Aorta (tissue), 5 donors: ENCODE measurements around the gene PTPRN2. TPM values are rescaled to one million over a fixed set of nuclear protein-coding genes. Genes with fewer than 3 reads are reported as not detected.
"Not testable (repeated sequence)": the region's sequence is repeated elsewhere in the genome, so short reads cannot be mapped to it uniquely, and the experiment has no call there.

ENCODE experiments used
- ATAC-seq: fragments of 200-7000 bp; cut with Tn5 transposase; one replicate; pipeline ENCODE4 v1.9.1; 2022; ENCODE audit warnings: moderate library complexity; ENCODE audit not compliant: low FRiP score
- DNase-seq, 2 donors: peaks; one replicate each; pipeline ENCODE4 v3.0.0-alpha.2; 2020
- H3K27ac ChIP-seq, 2 donors: one replicate each; pipeline ENCODE4 v1.5.1; 2013; ENCODE audit warnings: low read length in 2 of 2, mild to moderate bottlenecking in 2 of 2, moderate library complexity in 2 of 2, control low read depth in 1 of 2, inconsistent platforms in 1 of 2, low read depth in 1 of 2
- H3K27me3 ChIP-seq, 2 donors: one replicate each; pipeline ENCODE4 v1.6.1; 2013; ENCODE audit warnings: control low read depth in 1 of 2, low read length in 1 of 2, mild to moderate bottlenecking in 1 of 2, moderate library complexity in 1 of 2; ENCODE audit not compliant: insufficient read depth in 2 of 2, control insufficient read depth in 1 of 2
- H3K36me3 ChIP-seq, 2 donors: one replicate each; pipeline ENCODE4 v1.6.1; 2013; ENCODE audit warnings: control low read depth in 1 of 2, low read length in 1 of 2, mild to moderate bottlenecking in 1 of 2; ENCODE audit not compliant: insufficient read depth in 2 of 2, control insufficient read depth in 1 of 2
- H3K4me1 ChIP-seq, 2 donors: one replicate each; pipeline ENCODE4 v1.6.1; 2013; ENCODE audit warnings: low read length in 2 of 2, control low read depth in 1 of 2, mild to moderate bottlenecking in 1 of 2, moderate library complexity in 1 of 2; ENCODE audit not compliant: insufficient read depth in 2 of 2, control insufficient read depth in 1 of 2
- H3K4me3 ChIP-seq, 2 donors: one replicate each; pipeline ENCODE4 v1.5.1; 2013; ENCODE audit warnings: low read length in 2 of 2, control low read depth in 1 of 2, mild to moderate bottlenecking in 1 of 2
- H3K9me3 ChIP-seq: one replicate; pipeline ENCODE4 v1.6.1; 2013; ENCODE audit warnings: mild to moderate bottlenecking, low read length; ENCODE audit not compliant: control insufficient read depth
- WGBS, 2 donors: extraction: QIAGEN DNeasy Blood & Tissue Kit; methylation state at CpG; one replicate each; pipeline ENCODE4 v1.1.7; 2013; 5-methylcytosine and 5-hydroxymethylcytosine counted together
- intact Hi-C, 2 donors: fragments of 100-400 bp; cut with DNase I; formaldehyde crosslinking; loops; one replicate each; pipeline versions ENCODE4 v1.14.2 to v1.15.0; 2022
- polyA plus RNA-seq, 2 donors: library from polyadenylated mRNA; stranded (reverse); fragments of 200-250 nt; gene quantifications; one replicate each; pipeline ENCODE4 v1.2.3, GENCODE V29; 2013
- total RNA-seq, 2 donors: library from RNA; stranded (reverse); fragmentation: NEBNext Ultra II Directional; extraction: Animal tissue kit (Norgen Biotek cat#: 25700); gene quantifications; one replicate each; pipeline ENCODE4 v1.2.1, GENCODE V29; 2021
- donor health status: healthy with polysubstance abuse.
- donor health status: Bipolar disorder and iron deficiency.
- donor health status: DM: no; HTN: no; CAD: no.
- donor health status: DM: no; HTN: no; CAD: no.
- donor health status: DM: yes; HTN: yes; CAD: no.

Gene PTPRN2
- total and polyA plus RNA-seq, 4 donors = 0.67 to 3.3 (median 1.4) TPM

DNA sequence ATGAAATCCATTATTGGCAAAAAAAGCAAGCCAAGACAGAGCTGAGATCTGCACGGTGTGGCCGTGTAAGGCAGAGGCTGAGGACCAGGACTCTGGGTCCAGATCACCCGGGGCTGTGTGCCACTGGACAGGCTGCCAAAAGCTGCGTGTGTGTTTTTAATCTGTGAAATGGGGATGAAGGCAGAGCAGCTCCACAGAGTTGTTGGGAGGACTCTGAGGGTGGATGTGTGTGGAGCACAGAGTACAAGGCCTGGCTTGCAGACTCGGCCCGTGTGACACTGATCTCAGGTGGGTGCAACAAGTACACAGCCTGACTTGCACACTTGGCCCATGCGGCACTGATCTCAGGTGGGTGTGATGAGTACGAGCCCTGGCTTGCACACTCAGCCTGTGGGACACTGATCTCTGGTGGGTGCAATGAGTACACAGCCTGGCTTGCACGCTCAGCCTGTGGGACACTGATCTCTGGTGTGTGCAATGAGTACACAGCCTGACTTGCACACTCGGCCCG is 921.0 kb downstream of the PTPRN2 start:
- Histone ChIP-seq H3K4me1 (no peaks in the 10 kb centered on the region), H3K9me3 (peaks cover 3% of the 10 kb centered on the region), H3K27me3 (no peaks in the 10 kb centered on the region), H3K4me3 (no peak overlapping the region), H3K36me3 (no peaks in the 10 kb centered on the region), H3K27ac (no peak overlapping the region)
- intact Hi-C loops = no loop called here
- DNase-seq = no peak
- ATAC-seq = no peak
- 81 to 85% methylated on average over 8 to 11 of the region's 11 CpGs for WGBS, 2 donors

DNA sequence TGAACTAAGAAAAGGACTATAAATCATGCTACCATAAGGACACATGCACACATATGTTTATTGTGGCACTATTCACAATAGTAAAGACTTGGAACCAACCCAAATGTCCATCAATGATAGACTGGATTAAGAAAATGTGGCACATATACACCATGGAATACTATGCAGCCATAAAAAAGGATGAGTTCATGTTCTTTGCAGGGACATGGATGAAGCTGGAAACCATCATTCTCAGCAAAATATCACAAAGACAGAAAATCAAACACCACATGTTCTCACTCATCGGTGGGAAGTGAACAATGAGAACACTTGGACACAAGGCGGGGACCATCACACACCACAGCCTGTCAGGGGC is 922.0 kb downstream of the PTPRN2 start:
- H3K4me1 ChIP-seq, DNase-seq, H3K27me3 ChIP-seq, H3K9me3 ChIP-seq, H3K36me3 ChIP-seq, H3K27ac ChIP-seq, H3K4me3 ChIP-seq, ATAC-seq, intact Hi-C loops: not testable (repeated sequence)
- WGBS, 2 donors = 89 to 97% methylated on average over 2 of the region's 2 CpGs

DNA sequence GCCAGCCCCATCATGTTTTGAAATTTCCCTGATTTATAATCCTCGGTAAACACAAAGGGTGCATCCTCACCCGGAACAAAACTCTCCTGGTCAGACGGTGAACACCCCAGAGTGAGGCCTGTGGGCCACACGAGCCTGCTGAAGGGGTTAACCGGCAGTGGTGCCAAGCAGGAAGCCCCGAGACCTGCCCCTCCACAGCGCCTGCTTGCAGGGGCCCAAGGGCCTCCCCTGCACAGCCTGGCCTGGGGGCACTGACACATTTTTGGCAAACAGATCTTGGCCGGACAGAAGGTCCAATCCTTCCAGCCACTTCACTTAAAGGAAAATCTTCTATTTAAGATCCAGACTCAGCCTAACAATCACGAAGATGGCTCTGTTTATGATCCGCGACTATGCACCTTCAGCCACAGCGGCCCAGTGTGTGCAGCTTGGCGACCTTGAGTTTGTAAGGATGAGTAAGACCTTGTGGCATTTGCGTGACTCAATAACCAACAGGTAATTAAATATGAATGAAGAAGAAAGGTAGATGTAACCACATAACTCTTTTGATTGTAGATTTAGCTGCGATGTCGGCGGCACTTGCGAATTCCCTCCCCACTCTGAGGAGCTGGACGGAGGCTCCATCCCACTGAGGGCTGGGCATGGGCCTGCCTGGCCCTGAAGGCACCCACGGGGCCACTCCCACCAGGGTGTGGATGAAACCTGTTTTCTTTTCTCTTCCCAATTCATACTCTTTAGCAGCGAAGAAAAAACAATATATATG is 922.6 kb downstream of the PTPRN2 start:
- intact Hi-C loops = no loop called here
- ATAC-seq = no peak

DNA sequence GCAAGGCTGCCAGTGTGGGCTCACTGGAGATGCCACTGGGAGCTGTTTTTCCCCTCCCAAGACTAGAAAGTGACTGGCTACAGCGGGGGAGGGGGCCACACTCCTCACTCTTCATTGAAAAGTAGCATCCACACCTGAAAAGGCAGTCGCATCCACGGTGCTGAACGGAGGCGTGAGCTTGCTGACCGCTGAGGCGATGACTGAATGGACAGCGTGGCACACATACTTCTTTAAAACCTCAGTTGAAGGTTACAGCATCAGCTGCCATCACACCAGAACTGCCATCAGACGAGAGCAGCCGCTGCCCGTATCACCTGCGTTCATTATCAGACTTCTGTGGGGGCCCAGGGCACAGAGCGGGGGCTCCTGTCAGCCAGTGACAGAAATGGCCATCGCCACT is 923.6 kb downstream of the PTPRN2 start:
- Histone ChIP-seq H3K27me3 (no peaks in the 10 kb centered on the region), H3K36me3 (no peaks in the 10 kb centered on the region), H3K27ac (no peak overlapping the region), H3K9me3 (peaks cover 3% of the 10 kb centered on the region), H3K4me3 (no peak overlapping the region), H3K4me1 (no peaks in the 10 kb centered on the region)
- 81 to 82% methylated on average over 14 of the region's 14 CpGs for WGBS, 2 donors
- intact Hi-C loops = no loop called here
- DNase-seq (no peak), ATAC-seq (no peak)

More for the DNA sequence above, 922.6 kb downstream of the PTPRN2 start:
- no peaks in the 10 kb centered on the region for H3K27me3 ChIP-seq
- WGBS, 2 donors = 72 to 73% methylated on average over 21 of the region's 21 CpGs
- no peaks in the 10 kb centered on the region for H3K36me3 ChIP-seq
- no peak for DNase-seq
- no peak overlapping the region for H3K27ac ChIP-seq
- H3K4me3 ChIP-seq = no peak overlapping the region
- H3K9me3 ChIP-seq = peaks cover 3% of the 10 kb centered on the region
- H3K4me1 ChIP-seq = no peaks in the 10 kb centered on the region

- no peak for ATAC-seq
- H3K27me3 ChIP-seq = no peaks in the 10 kb centered on the region
- no peak for DNase-seq
These were observed 924.5 kb downstream of the PTPRN2 start for GRCh38 chr7:157662981-157663716.

GRCh38 chr7:157662110-157662791 is 925.4 kb downstream of the PTPRN2 start:
- 91% methylated on average over 26 of the region's 26 CpGs for WGBS, 2 donors
- DNase-seq (peak in 1 of 2 donors; percentile 71), ATAC-seq (no peak)
- no peaks in the 10 kb centered on the region for H3K27me3 ChIP-seq
- H3K9me3 ChIP-seq = peaks cover 3% of the 10 kb centered on the region
- no peaks in the 10 kb centered on the region for H3K36me3 ChIP-seq
- H3K4me3 ChIP-seq = no peak overlapping the region
- intact Hi-C loops = no loop called here
- no peak overlapping the region for H3K27ac ChIP-seq
- no peaks in the 10 kb centered on the region for H3K4me1 ChIP-seq

More at GRCh38 chr7:157662981-157663716, 924.5 kb downstream of the PTPRN2 start:
- WGBS, 2 donors = 33 to 42% methylated on average over 34 of the region's 34 CpGs
- H3K4me3 ChIP-seq = no peak overlapping the region
- no peaks in the 10 kb centered on the region for H3K4me1 ChIP-seq
- H3K9me3 ChIP-seq = peaks cover 3% of the 10 kb centered on the region
- intact Hi-C loops = no loop called here
- no peaks in the 10 kb centered on the region for H3K36me3 ChIP-seq
- H3K27ac ChIP-seq = no peak overlapping the region

DNA sequence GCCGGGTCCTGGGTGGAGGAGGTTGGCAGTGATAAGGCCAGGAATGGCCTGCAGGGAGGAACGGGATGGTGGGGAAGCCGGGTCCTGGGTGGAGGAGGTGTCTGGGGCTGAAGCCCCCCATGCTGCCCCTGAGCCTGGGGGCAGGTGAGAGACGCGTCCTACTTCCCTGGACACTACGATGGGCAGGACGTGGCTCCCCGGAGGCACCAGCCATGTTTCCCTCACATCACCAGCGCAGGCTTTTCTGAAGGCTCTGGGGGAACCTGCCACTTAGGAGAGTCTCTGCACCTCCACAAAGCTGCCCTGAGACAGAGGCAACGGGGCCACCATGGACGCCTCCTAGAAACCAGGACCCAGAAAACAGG is 926.0 kb downstream of the PTPRN2 start:
- WGBS, 2 donors = 72 to 82% methylated on average over 11 of the region's 11 CpGs
- intact Hi-C loops = no loop called here
- DNase-seq (no peak), ATAC-seq (no peak)
- peaks cover 3% of the 10 kb centered on the region for H3K9me3 ChIP-seq
- H3K27ac ChIP-seq = no peak overlapping the region
- no peaks in the 10 kb centered on the region for H3K27me3 ChIP-seq
- H3K4me1 ChIP-seq = no peaks in the 10 kb centered on the region
- no peak overlapping the region for H3K4me3 ChIP-seq
- no peaks in the 10 kb centered on the region for H3K36me3 ChIP-seq

- ATAC-seq (no peak), DNase-seq (peak in 1 of 2 donors; percentile 69)
- no peaks in the 10 kb centered on the region for H3K36me3 ChIP-seq
- intact Hi-C loops = no loop called here
- peaks cover 3% of the 10 kb centered on the region for H3K9me3 ChIP-seq
- no peak overlapping the region for H3K4me3 ChIP-seq
- 65 to 73% methylated on average over 43 of the region's 43 CpGs for WGBS, 2 donors
- H3K27me3 ChIP-seq = no peaks in the 10 kb centered on the region
- no peaks in the 10 kb centered on the region for H3K4me1 ChIP-seq
- H3K27ac ChIP-seq = no peak overlapping the region
These were observed 926.5 kb downstream of the PTPRN2 start for GRCh38 chr7:157660971-157661610.
